Right lobe of liver (tissue), 4 donors: ENCODE results near the gene COX6B2.

Experiments used
- CTCF ChIP-seq, 4 donors: fragments of 200-600 bp in 3 of 4; fragments of 450-650 bp in 1 of 4; IDR thresholded peaks; one replicate each; pipeline versions ENCODE4 v1.5.1 to v1.8.0; 2016 to 2022; ENCODE audit warnings: antibody characterized with exemption in 4 of 4, mild to moderate bottlenecking in 2 of 4
- POLR2A ChIP-seq: fragments of 450-650 bp; IDR thresholded peaks from one replicate; pipeline ENCODE4 v1.6.1; 2017; ENCODE audit warnings: antibody characterized with exemption, mild to moderate bottlenecking
- donor health status: DM: no; HTN: no; CAD: no.
- donor health status: DM: no; HTN: no; CAD: no.
- donor health status: DM: no; HTN: yes; CAD: no.

DNA sequence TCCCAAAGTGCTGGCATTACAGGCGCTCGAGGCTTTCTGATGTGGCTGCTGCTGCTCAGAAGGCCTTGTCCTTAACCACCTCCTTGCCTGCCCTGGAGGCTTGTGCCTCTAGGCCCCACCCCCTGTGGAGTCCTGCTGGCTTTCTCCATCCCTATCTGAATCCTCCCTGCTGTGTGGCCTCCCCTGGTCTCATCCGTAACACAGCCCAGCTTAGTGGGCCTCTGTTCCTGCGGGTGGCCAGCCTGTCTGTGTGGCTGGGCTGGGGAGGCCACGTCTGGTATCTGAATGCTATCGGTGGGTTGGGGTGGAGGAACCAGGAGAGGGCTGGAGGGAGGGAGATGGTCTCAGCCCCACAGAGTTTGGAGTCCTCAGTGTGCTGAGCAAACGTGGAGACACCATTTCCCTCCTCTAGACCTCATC is 36.0 kb upstream of the COX6B2 start:
- TF ChIP-seq CTCF (IDR thresholded peaks at IDR 0.05) (no peak), POLR2A (no peak)
